ENCODE results near the gene GALNTL6. TPM values are rescaled to one million over a fixed set of nuclear protein-coding genes. Genes with fewer than 3 reads are reported as not detected.

Gene GALNTL6
- total RNA-seq, 1 experiment from 2014 or later, result not detected

DNA sequence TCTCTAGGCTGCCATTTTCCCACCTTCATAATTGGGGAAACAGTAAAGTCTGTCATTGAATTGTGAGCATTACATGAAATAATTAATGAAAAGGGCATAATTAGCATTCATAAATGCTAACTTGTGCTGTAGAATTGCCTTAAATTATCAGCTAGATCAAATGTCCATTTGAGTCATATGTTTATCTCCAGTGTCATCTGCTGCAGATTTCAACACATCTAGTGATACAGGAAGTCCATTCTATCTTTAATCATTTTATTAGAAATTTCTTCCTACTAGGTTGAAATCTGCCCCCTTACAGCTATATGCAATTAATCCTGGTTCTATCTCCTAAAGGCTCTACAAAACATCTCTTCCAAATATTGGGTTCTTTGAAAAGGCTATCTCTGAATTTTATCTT, 1115.1 kb downstream of the GALNTL6 start:
- no peak overlapping the region for H3K9ac ChIP-seq (ENCODE audit: extremely low read depth, insufficient read length, low read length)
- no peak overlapping the region for H4K8ac ChIP-seq (replicated peaks; ENCODE audit: insufficient read length, low read depth, low read length)
- no peak overlapping the region for H3K18ac ChIP-seq (ENCODE audit: insufficient read length, low read depth, low read length)
- no peaks in the 10 kb centered on the region for H3K27me3 Mint-ChIP-seq (ENCODE audit: low read depth)
- H3K4ac ChIP-seq (ENCODE audit: low read depth, low read length), result no peak overlapping the region
- H3K4me3 Mint-ChIP-seq, result no peak overlapping the region
- no peak overlapping the region for H2BK120ac ChIP-seq (ENCODE audit: low read depth, low read length, poor library complexity, severe bottlenecking)
- H4K20me1 ChIP-seq (ENCODE audit: control insufficient read depth, insufficient read depth, insufficient read length), result no peaks in the 10 kb centered on the region
- H2AK5ac ChIP-seq (ENCODE audit: insufficient read length, low read length), result no peak overlapping the region
- H3K9me3 Mint-ChIP-seq, result no peaks in the 10 kb centered on the region
- H2BK20ac ChIP-seq (ENCODE audit: low read depth, low read length, poor library complexity, severe bottlenecking), result no peak overlapping the region
- H4K91ac ChIP-seq (ENCODE audit: insufficient read length, low read depth, low read length), result no peak overlapping the region
- H3K36me3 Mint-ChIP-seq (ENCODE audit: insufficient read depth in 1 of 3, low read depth in 3 of 3), result no peaks in the 10 kb centered on the region
- H3K27ac Mint-ChIP-seq, result no peak overlapping the region
- no peak overlapping the region for H3T11ph ChIP-seq (ENCODE audit: low read length)
- no peak overlapping the region for H2BK5ac ChIP-seq (ENCODE audit: insufficient read length, low read length)
- H3K56ac ChIP-seq (ENCODE audit: insufficient read length, low read depth, low read length), result no peak overlapping the region
- H3K23ac ChIP-seq (ENCODE audit: insufficient read length, low read depth, low read length), result no peak overlapping the region
- DNase-seq, result no peak
- no peaks in the 10 kb centered on the region for H3K79me2 ChIP-seq (ENCODE audit: insufficient read depth, low read length)
- TF ChIP-seq, protein P1, sequence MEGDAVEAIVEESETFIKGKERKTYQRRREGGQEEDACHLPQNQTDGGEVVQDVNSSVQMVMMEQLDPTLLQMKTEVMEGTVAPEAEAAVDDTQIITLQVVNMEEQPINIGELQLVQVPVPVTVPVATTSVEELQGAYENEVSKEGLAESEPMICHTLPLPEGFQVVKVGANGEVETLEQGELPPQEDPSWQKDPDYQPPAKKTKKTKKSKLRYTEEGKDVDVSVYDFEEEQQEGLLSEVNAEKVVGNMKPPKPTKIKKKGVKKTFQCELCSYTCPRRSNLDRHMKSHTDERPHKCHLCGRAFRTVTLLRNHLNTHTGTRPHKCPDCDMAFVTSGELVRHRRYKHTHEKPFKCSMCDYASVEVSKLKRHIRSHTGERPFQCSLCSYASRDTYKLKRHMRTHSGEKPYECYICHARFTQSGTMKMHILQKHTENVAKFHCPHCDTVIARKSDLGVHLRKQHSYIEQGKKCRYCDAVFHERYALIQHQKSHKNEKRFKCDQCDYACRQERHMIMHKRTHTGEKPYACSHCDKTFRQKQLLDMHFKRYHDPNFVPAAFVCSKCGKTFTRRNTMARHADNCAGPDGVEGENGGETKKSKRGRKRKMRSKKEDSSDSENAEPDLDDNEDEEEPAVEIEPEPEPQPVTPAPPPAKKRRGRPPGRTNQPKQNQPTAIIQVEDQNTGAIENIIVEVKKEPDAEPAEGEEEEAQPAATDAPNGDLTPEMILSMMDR (conservative IDR thresholded peaks at IDR 0.05), result no peak
- H3K9me3 ChIP-seq (ENCODE audit: control insufficient read depth, low read depth, low read length), result no peaks in the 10 kb centered on the region
- no peaks in the 10 kb centered on the region for H3K79me1 ChIP-seq (ENCODE audit: insufficient read depth, low read depth, low read length, poor library complexity, severe bottlenecking)
- no peak overlapping the region for H4K5ac ChIP-seq (ENCODE audit: insufficient read length, low read depth, low read length)
- no peak overlapping the region for H3K14ac ChIP-seq (ENCODE audit: insufficient read depth, low read length)
- H3K27ac ChIP-seq (ENCODE audit: insufficient read length, low read depth, low read length), result no peak overlapping the region
- peaks cover 3 to 7% of the 10 kb centered on the region in 2 experiments for H3K4me1 Mint-ChIP-seq
- H3K4me1 ChIP-seq (ENCODE audit: insufficient read depth, low read length), result no peaks in the 10 kb centered on the region
- no peak overlapping the region for H3K4me2 ChIP-seq (ENCODE audit: insufficient read depth, insufficient read length, low read length)
- H2AFZ ChIP-seq (ENCODE audit: low read length), result no peak overlapping the region
- H2BK12ac ChIP-seq (ENCODE audit: insufficient read length, low read depth, low read length), result no peak overlapping the region
- H2BK15ac ChIP-seq (ENCODE audit: low read depth, low read length), result no peak overlapping the region
- H3K27me3 ChIP-seq (ENCODE audit: insufficient read depth, low read length), result no peaks in the 10 kb centered on the region
- no peaks in the 10 kb centered on the region for H3K23me2 ChIP-seq (ENCODE audit: insufficient read length, low read depth, low read length, poor library complexity, severe bottlenecking)
